Measurements from ENCODE around the gene CTU2.
"Not testable (repeated sequence)": the region's sequence is repeated elsewhere in the genome, so short reads cannot be mapped to it uniquely, and the experiment has no call there.

CTU2 gene

DNA sequence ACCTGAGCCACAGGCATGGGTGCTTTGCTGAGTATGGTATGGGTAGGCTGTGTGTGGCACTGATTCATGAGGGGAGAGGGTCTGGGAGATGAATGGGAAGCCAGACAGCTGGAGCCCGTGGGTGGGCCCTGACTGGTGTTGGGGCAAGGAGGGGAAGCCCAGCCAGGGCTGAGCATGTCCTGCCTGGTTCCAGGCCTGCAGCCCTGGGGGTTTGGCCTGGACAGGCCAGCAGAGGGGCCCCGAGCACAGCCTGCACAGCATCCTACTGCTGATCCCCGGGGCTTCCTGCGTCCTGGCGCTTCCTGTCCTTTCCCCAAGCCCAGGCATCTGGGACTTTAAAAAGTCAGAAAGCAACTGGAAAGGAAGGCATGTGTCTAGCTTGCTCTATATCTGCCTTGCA lies 38.8 kb upstream of the CTU2 start:
- no peak for FAIRE-seq
- TF ChIP-seq SPI1 (IDR thresholded peaks at IDR 0.05; ENCODE audit: low read depth, low read length) = no peak
- no peak for TF ChIP-seq POLR2AphosphoS5 (IDR thresholded peaks at IDR 0.05; ENCODE audit: low read depth, low read length)
- no peak for DNase-seq (ENCODE audit: insufficient read length, low spot score)

DNA sequence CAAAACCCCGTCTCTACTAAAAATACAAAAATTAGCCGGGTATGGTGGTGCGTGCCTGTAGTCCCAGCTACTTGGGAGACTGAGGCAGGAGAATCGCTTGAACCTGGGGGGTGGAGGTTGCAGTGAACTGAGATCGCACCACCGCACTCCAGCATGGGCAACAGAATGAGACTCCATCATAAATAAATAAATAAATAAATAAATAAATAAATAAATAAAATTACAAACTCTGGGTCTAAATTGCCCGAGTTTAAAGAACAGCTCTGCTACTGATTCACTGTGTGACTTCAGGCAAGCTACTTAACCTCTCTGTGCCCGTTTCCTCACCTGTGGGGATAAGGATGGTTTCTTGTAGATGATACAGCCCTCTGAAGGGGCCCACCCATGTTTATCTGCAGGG lies 36.8 kb upstream of the CTU2 start:
- not testable (repeated sequence) for DNase-seq (ENCODE audit: insufficient read length, low spot score); FAIRE-seq

DNA sequence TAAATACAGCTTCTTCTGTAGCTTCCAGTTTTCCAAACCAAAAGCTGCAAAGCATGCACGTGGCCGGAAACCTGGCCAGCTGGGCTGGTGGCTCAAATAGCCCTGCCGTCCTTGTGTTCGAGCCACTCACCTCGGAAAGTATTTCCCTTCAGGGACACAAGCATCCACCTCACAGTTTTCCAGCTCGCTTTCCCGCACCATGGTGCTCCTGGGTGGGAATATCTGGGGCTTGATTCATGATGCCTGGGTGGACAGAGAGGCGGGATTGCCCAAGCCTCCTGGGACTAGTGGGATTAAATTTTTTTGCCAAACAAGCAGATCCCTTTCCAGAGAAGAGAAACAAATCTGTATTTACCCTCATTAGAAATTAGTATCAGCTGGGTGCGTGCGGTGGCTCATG lies 36.3 kb upstream of the CTU2 start:
- FAIRE-seq = no peak
- DNase-seq (ENCODE audit: insufficient read length, low spot score) = no peak
- TF ChIP-seq TAF1 (IDR thresholded peaks at IDR 0.05; ENCODE audit: low read depth, low read length) (no peak), POLR2AphosphoS5 (IDR thresholded peaks at IDR 0.05; ENCODE audit: low read depth, low read length) (no peak), PAX5 (IDR thresholded peaks at IDR 0.05; ENCODE audit: insufficient read depth, low read length, severe bottlenecking) (no peak), POU2F2 (IDR thresholded peaks at IDR 0.05; ENCODE audit: low read depth, low read length) (no peak), SPI1 (IDR thresholded peaks at IDR 0.05; ENCODE audit: low read depth, low read length) (no peak), POLR2A (IDR thresholded peaks at IDR 0.05; ENCODE audit: low read depth, low read length) (no peak)

DNA sequence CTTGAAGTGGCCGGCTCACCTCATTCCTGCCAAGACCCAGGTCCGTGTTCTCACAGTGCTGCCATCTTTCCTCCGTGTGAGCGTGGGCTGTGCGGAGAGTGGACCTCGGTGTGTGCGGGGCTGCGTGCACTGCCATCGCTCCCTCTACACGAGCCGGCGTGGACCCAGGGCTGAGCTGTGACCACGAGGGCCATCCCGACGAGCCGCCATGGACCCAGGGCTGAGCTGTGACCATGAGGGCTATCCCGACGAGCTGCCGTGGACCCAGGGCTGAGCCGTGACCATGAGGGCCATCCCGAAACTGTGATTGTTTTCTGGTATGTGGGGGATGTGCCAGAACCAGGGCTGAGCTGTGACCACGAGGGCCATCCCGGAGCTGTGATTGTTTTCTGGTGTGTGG lies 34.5 kb upstream of the CTU2 start:
- TF ChIP-seq SPI1 (IDR thresholded peaks at IDR 0.05; ENCODE audit: low read depth, low read length) (no peak), TAF1 (IDR thresholded peaks at IDR 0.05; ENCODE audit: low read depth, low read length) (no peak), POU2F2 (IDR thresholded peaks at IDR 0.05; ENCODE audit: low read depth, low read length) (no peak), PAX5 (IDR thresholded peaks at IDR 0.05; ENCODE audit: insufficient read depth, low read length, severe bottlenecking) (no peak), POLR2A (IDR thresholded peaks at IDR 0.05; ENCODE audit: low read depth, low read length) (no peak), POLR2AphosphoS5 (IDR thresholded peaks at IDR 0.05; ENCODE audit: low read depth, low read length) (no peak)
- FAIRE-seq (no peak), DNase-seq (ENCODE audit: insufficient read length, low spot score) (no peak)

DNA sequence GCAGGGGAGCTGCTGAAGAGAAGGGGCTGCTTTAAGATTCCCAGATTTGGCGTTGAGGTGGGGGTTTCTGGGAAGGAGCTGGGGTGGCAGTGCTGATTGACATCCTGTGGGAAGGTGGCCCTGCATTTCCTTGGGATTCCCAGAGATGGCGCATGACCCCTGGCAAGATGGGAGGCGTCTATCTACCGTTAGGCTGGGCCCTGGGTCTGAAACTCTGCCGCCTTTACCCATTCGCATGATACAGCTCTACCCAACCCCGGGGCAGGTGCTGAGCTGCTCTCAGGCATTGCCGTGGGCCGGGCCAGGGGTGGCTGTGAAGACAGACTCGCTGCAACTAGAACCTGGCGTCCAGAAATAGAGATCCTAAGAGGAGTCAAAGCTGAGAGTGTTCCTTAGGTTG lies 33.5 kb upstream of the CTU2 start:
- DNase-seq (ENCODE audit: insufficient read length, low spot score) (no peak), FAIRE-seq (no peak)
- no peak for TF ChIP-seq PAX5 (IDR thresholded peaks at IDR 0.05; ENCODE audit: insufficient read depth, low read length, severe bottlenecking)
- TF ChIP-seq POLR2AphosphoS5 (IDR thresholded peaks at IDR 0.05; ENCODE audit: low read depth, low read length) = no peak
- no peak for TF ChIP-seq POLR2A (IDR thresholded peaks at IDR 0.05; ENCODE audit: low read depth, low read length)
- no peak for TF ChIP-seq POU2F2 (IDR thresholded peaks at IDR 0.05; ENCODE audit: low read depth, low read length)
- no peak for TF ChIP-seq SPI1 (IDR thresholded peaks at IDR 0.05; ENCODE audit: low read depth, low read length)
- TF ChIP-seq TAF1 (IDR thresholded peaks at IDR 0.05; ENCODE audit: low read depth, low read length) = no peak

DNA sequence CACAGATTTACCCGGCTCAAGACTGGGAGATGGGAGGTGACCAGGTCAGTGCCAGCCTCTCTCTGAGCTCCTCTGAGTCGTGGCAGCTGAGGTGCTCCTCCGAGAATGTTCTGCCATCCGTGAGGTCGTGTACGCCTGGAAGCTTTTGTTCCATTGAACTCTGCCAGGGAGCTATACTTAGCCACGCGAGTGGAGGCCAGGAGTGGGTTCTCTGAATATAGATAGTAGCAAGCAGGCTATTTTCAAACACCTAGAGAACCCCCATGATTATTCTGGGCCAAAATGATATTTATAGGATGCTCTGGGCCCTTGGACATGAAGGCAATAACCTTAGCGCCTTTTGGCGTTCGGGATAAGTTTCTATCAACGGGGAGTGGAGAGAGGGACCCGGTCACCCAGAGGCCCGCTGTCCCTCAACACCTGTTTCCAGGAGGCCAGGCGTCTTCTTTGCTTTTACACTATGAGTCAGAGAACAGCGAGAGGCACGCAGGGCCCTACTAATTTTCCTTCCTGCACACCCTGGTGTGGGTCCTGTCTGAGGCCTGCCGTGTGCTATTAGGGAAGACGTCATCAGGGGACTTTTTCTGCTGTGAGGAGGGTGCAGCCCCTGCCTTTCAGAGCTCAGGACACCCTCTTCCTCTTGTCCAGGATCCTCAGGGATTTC lies 32.5 kb upstream of the CTU2 start:
- FAIRE-seq (peak; percentile 69), DNase-seq (ENCODE audit: insufficient read length, low spot score) (peak; percentile 63)
- no peak for TF ChIP-seq POLR2A (IDR thresholded peaks at IDR 0.05; ENCODE audit: low read depth, low read length)
- peak; percentile 18; the same call in 1 of the 2 replicates for TF ChIP-seq TAF1 (IDR thresholded peaks at IDR 0.05; ENCODE audit: low read depth, low read length)
- TF ChIP-seq SPI1 (IDR thresholded peaks at IDR 0.05; ENCODE audit: low read depth, low read length) = 0 out of 2 replicates have a peak, but pooled peaks have one; percentile 12

DNA sequence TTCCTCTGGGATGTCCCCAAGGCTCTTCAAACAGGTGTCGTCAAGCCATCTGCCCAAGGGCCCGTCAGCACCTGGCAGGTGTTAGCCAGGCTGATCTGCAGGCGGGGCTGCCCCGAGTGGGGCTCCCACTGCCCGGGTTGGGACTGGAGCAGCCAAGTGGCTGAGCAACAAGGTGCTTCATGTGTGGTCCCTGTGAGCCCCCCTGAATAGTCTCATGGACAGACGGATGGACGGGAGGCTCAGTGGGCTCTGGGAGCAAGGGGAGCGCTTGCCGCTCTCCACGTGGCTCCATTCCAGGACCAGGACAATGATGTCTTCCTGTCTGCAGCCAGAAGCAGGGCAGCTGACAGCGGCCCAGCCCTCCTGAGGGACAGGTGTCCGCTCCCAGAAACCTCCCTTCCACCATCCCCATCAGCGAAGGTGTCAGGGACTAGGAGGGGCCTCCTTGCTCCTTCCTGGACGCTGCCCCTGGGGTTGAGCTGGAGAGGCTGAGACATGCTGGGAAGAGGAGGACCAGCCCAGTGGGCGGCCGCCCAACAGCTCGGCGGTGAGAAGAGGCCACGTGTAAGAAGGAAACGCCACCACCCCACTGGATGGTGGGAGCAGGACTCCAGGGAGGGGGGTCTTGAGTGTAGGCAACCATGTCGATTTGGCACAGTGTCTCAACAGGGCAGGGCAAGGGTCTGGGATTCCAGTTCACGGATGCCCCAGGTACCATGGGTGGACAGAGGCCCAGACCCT lies 29.6 kb upstream of the CTU2 start:
- no peak for TF ChIP-seq POLR2A (IDR thresholded peaks at IDR 0.05; ENCODE audit: low read depth, low read length)
- TF ChIP-seq PAX5 (IDR thresholded peaks at IDR 0.05; ENCODE audit: insufficient read depth, low read length, severe bottlenecking) = no peak
- no peak for TF ChIP-seq POLR2AphosphoS5 (IDR thresholded peaks at IDR 0.05; ENCODE audit: low read depth, low read length)
- TF ChIP-seq SPI1 (IDR thresholded peaks at IDR 0.05; ENCODE audit: low read depth, low read length) = no peak
- TF ChIP-seq POU2F2 (IDR thresholded peaks at IDR 0.05; ENCODE audit: low read depth, low read length) = no peak
- no peak for TF ChIP-seq TAF1 (IDR thresholded peaks at IDR 0.05; ENCODE audit: low read depth, low read length)
- DNase-seq (ENCODE audit: insufficient read length, low spot score) (no peak), FAIRE-seq (no peak)

DNA sequence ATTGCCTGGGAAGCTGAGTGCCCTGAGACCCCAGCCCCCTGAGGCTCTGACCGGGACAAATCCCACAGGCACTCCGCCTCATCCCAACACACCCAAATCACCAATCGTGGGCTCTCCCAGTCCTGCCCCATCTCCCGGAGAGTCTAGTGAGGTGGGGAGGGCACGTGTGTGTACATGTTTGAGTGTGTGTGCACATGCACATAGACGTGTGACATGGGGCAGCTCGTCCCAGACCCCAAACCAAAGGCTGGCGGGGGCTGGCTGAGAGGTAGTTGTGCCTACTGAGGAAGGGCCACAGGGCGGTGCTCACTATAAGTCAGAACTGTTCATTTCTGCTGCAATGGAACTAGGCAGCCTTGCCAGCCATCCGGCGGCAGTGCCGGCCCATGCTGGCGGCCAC lies 28.6 kb upstream of the CTU2 start:
- TF ChIP-seq POLR2AphosphoS5 (IDR thresholded peaks at IDR 0.05; ENCODE audit: low read depth, low read length) = no peak
- no peak for TF ChIP-seq TAF1 (IDR thresholded peaks at IDR 0.05; ENCODE audit: low read depth, low read length)
- no peak for TF ChIP-seq POU2F2 (IDR thresholded peaks at IDR 0.05; ENCODE audit: low read depth, low read length)
- no peak for FAIRE-seq
- no peak for DNase-seq (ENCODE audit: insufficient read length, low spot score)

DNA sequence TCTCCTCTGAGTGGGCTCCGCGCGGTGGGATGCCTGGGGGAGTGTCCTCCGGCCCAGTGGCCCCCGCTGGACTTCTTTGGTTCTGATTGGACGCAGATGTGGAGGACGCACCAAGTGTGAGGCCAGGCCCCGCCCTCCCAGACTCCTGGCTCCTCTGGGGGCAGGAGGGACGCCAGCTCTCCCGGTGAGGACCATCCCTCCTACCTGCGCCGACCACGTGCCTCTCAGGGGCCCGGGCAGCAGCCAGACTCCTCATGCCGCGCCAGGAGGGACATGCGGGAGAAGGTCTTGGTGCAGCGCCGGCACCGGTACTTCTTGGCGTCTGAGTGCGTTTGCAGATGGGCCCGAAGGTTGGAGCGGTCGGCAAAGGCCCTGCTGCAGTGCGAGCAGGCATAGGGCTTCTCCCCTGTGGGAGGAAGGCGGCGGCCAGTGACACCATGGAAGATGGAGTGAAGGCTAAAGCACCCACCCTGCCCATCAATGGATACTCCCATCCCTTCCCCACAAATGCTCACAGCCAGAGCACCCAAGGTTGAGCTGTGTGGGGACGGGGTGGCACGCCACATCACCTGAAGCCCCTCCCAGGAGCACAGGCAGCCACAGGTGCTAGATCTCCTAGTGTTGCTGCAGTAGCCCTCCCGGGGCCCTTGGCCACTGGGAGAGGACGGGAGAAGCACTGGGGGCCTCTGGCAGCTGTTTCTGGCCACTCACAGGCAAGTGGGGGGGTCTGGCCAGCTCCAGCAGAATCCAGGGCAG lies 27.9 kb upstream of the CTU2 start:
- DNase-seq (ENCODE audit: insufficient read length, low spot score) (no peak), FAIRE-seq (no peak)
- no peak for TF ChIP-seq POLR2AphosphoS5 (IDR thresholded peaks at IDR 0.05; ENCODE audit: low read depth, low read length)
- TF ChIP-seq PAX5 (IDR thresholded peaks at IDR 0.05; ENCODE audit: insufficient read depth, low read length, severe bottlenecking) = no peak
- TF ChIP-seq POLR2A (IDR thresholded peaks at IDR 0.05; ENCODE audit: low read depth, low read length) = no peak
- no peak for TF ChIP-seq SPI1 (IDR thresholded peaks at IDR 0.05; ENCODE audit: low read depth, low read length)
- no peak for TF ChIP-seq TAF1 (IDR thresholded peaks at IDR 0.05; ENCODE audit: low read depth, low read length)
- no peak for TF ChIP-seq POU2F2 (IDR thresholded peaks at IDR 0.05; ENCODE audit: low read depth, low read length)

DNA sequence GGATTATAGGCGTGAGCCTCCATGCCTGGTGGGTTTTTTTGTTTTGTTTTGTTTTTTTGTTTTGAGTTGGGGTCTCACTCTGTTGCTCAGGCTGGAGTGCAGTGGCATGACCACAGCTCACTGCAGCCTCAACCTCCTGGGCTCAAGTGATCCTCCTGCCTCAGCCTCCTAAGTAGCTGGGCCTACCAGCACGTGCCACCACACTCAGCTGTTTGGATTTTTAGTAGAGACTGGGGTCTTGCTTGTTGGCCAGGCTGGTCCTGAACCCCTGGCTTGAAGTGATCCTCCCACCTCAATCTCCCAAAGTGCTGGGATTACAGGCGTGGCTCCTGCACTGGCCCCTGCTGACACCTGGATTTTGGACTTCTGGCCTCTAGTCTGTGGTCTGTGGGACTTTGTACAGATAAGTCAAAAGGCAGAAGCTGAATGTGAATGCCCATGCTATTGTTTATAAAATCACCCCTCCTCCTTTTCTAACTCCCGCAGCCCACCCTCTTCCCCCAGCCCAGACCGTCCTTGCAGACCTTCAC lies 25.7 kb upstream of the CTU2 start:
- TF ChIP-seq POU2F2 (IDR thresholded peaks at IDR 0.05; ENCODE audit: low read depth, low read length) (no peak), SPI1 (IDR thresholded peaks at IDR 0.05; ENCODE audit: low read depth, low read length) (no peak), POLR2A (IDR thresholded peaks at IDR 0.05; ENCODE audit: low read depth, low read length) (no peak), PAX5 (IDR thresholded peaks at IDR 0.05; ENCODE audit: insufficient read depth, low read length, severe bottlenecking) (no peak), TAF1 (IDR thresholded peaks at IDR 0.05; ENCODE audit: low read depth, low read length) (no peak), POLR2AphosphoS5 (IDR thresholded peaks at IDR 0.05; ENCODE audit: low read depth, low read length) (no peak)
- no peak for DNase-seq (ENCODE audit: insufficient read length, low spot score)
- peak; percentile 5 for FAIRE-seq

Measured in GM12891 (cell line).